Keratinocyte (primary cell): ENCODE data around the gene SLC38A8. TPM values are rescaled to one million over a fixed set of nuclear protein-coding genes. Genes with fewer than 3 reads are reported as not detected.

Experiments used
- DNase-seq: peaks from one replicate; pipeline ENCODE4 v3.0.0-alpha.2; 2011; ENCODE audit warnings: low read depth, missing footprints, low spot score
- FAIRE-seq: peaks from 2 replicates; lab custom pipeline; 2011; peaks lifted over from hg19 to GRCh38; lab: Jason Lieb, UNC
- H2AFZ ChIP-seq: 2 replicates; pipeline ENCODE4 v1.6.0; 2012; ENCODE audit warnings: low read length, control low read depth, inconsistent platforms; ENCODE audit not compliant: control insufficient read depth
- H3K27ac ChIP-seq: 2 replicates; pipeline ENCODE4 v1.5.1; 2011; ENCODE audit warnings: low read length; ENCODE audit not compliant: control insufficient read depth, insufficient read depth
- H3K27me3 ChIP-seq: 3 replicates; pipeline ENCODE4 v1.6.0; 2011; ENCODE audit warnings: low read length; ENCODE audit not compliant: control insufficient read depth, insufficient read depth; ENCODE audit errors: extremely low read depth
- H3K36me3 ChIP-seq, 2 experiments: 2 replicates in 1 of 2; 3 replicates in 1 of 2; pipeline ENCODE4 v1.5.1; 2011; ENCODE audit warnings: low read length in 2 of 2, mild to moderate bottlenecking in 1 of 2; ENCODE audit not compliant: control insufficient read depth in 2 of 2, insufficient read depth in 2 of 2; ENCODE audit errors: extremely low read depth in 1 of 2
- H3K4me1 ChIP-seq: 3 replicates; pipeline ENCODE4 v1.5.1; 2011; ENCODE audit warnings: low read length; ENCODE audit not compliant: control insufficient read depth, insufficient read depth; ENCODE audit errors: extremely low read depth
- H3K4me2 ChIP-seq: 3 replicates; pipeline ENCODE4 v1.6.0; 2011; ENCODE audit warnings: low read depth, low read length; ENCODE audit not compliant: control insufficient read depth, insufficient read depth; ENCODE audit errors: extremely low read depth
- H3K4me3 ChIP-seq, 3 experiments: fragments of 200-600 bp in 1 of 3; sonication (generic) in 1 of 3; 2 replicates in 2 of 3; 3 replicates in 1 of 3; pipeline ENCODE4 v1.5.1; 2011 to 2016; ENCODE audit warnings: low read length in 3 of 3, mild to moderate bottlenecking in 3 of 3, control low read depth in 2 of 3, inconsistent platforms in 1 of 3, low read depth in 1 of 3, mixed read lengths in 1 of 3, mixed run types in 1 of 3, moderate library complexity in 1 of 3; ENCODE audit not compliant: control insufficient read depth in 2 of 3, insufficient read depth in 2 of 3; ENCODE audit errors: extremely low read depth in 1 of 3
- H3K79me2 ChIP-seq: 2 replicates; pipeline ENCODE4 v1.6.0; 2012; ENCODE audit warnings: low read length; ENCODE audit not compliant: control insufficient read depth, insufficient read depth
- H3K9ac ChIP-seq: 3 replicates; pipeline ENCODE4 v1.6.0; 2011; ENCODE audit warnings: low read length; ENCODE audit not compliant: control insufficient read depth, insufficient read depth; ENCODE audit errors: extremely low read depth
- H3K9me1 ChIP-seq: 3 replicates; pipeline ENCODE4 v1.6.0; 2011; ENCODE audit warnings: low read length; ENCODE audit not compliant: control insufficient read depth, insufficient read depth; ENCODE audit errors: extremely low read depth
- H3K9me3 ChIP-seq: 2 replicates; pipeline ENCODE4 v1.5.1; 2012; ENCODE audit warnings: low read depth, low read length; ENCODE audit not compliant: control insufficient read depth
- H4K20me1 ChIP-seq: 3 replicates; pipeline ENCODE4 v1.6.0; 2011; ENCODE audit warnings: low read length; ENCODE audit not compliant: control insufficient read depth, insufficient read depth; ENCODE audit errors: extremely low read depth
- EZH2 ChIP-seq: IDR thresholded peaks from one replicate; pipeline ENCODE4 v1.6.1; 2012; ENCODE audit warnings: inconsistent platforms, mild to moderate bottlenecking, low read length, moderate library complexity
- dilution Hi-C: fragments of 300-500 bp; cut with MboI; formaldehyde crosslinking; loops from one replicate; pipeline ENCODE4 v1.7.0; 2020; ENCODE audit warnings: low sequenced_read_pairs; ENCODE audit not compliant: extremely low pct_ligation_motif_present
- polyA plus RNA-seq, 5 experiments: library from polyadenylated mRNA; depleted of rRNA in 3 of 5; stranded (reverse) in 3 of 5; stranded (forward) in 1 of 5; unstranded in 1 of 5; fragments of >200 nt; gene quantifications; 1 replicate in 1 of 5; 2 replicates in 3 of 5; 3 replicates in 1 of 5; pipeline versions ENCODE4 v1.2.1 to v1.2.3, GENCODE V29; 2011 to 2012; ENCODE audit warnings: missing spikeins in 2 of 5, low read depth in 1 of 5, low replicate concordance in 1 of 5
- TF ChIP-seq, protein P1 (sequence below), 3 experiments: IDR thresholded peaks in 1 of 3; conservative IDR thresholded peaks in 1 of 3; optimal IDR thresholded peaks in 1 of 3; 2 replicates in 2 of 3; 3 replicates in 1 of 3; pipeline versions ENCODE3 to v1.5.1; 2011; ENCODE audit warnings: low read length in 3 of 3, mild to moderate bottlenecking in 3 of 3, moderate library complexity in 2 of 3, control low read depth in 1 of 3, inconsistent platforms in 1 of 3; ENCODE audit not compliant: insufficient read depth in 2 of 3; ENCODE audit errors: extremely low read depth in 1 of 3

The SLC38A8 gene
- polyA plus RNA-seq, 1 donor (not counting 4 experiments of a cell fraction or from before 2014, with no cell fraction given): not detected

DNA sequence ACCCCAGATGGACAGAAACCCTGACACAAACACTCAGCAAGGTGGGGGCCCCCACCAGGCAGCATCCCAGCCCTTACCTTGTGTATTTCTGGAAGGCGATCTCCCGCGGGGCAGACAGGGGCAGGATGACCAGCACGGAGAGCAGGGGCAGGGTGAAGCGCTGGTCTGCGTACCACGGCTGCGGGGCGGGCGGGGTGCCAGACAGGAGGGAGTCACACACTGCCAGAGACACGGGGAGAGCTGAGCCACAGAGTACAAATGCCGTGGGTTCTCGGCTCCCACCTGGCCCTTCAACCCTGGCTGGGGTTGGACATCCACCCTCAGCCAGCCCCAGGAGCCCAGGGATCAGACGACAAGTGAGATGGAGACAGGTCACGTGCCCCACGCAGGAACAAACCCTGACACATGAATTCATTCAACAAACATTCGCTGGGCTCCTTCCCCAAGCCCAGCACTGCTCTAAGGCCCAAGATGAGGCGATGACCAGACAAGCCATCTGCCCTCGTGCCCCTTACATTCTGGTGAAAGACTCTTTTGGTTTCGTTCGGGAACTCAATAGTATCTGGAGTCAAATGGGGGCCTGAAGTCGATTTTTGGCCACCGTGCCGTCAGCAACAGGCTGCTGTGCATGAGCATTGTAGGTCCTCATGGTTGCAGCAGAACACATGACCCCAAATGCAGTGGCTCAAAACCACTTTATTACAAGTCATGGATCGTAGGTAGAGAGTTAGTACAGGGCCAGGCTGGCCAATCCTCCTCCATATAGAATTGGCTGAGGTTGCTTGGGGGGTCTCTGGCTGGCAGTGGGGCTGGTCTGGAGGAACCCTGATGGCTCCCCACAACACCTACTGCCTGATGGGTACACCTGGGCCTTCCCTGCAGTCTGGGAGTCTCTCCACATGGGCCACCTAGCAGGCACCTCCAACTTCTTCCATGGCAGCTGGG lies 9.1 kb downstream of the SLC38A8 start:
- no peak for TF ChIP-seq EZH2
- TF ChIP-seq, protein P1, sequence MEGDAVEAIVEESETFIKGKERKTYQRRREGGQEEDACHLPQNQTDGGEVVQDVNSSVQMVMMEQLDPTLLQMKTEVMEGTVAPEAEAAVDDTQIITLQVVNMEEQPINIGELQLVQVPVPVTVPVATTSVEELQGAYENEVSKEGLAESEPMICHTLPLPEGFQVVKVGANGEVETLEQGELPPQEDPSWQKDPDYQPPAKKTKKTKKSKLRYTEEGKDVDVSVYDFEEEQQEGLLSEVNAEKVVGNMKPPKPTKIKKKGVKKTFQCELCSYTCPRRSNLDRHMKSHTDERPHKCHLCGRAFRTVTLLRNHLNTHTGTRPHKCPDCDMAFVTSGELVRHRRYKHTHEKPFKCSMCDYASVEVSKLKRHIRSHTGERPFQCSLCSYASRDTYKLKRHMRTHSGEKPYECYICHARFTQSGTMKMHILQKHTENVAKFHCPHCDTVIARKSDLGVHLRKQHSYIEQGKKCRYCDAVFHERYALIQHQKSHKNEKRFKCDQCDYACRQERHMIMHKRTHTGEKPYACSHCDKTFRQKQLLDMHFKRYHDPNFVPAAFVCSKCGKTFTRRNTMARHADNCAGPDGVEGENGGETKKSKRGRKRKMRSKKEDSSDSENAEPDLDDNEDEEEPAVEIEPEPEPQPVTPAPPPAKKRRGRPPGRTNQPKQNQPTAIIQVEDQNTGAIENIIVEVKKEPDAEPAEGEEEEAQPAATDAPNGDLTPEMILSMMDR (optimal IDR thresholded peaks at IDR 0.05 in 1 of 3, IDR thresholded peaks at IDR 0.05 in 1 of 3, conservative IDR thresholded peaks at IDR 0.05 in 1 of 3; ENCODE audit: extremely low read depth in 1 of 3, insufficient read depth in 2 of 3, low read length in 3 of 3): no peak
- Histone ChIP-seq H3K9ac (no peak overlapping the region), H3K27me3 (peaks cover 8% of the 10 kb centered on the region), H3K4me3 (no peak overlapping the region), H3K9me3 (peaks cover 3% of the 10 kb centered on the region), H3K9me1 (no peaks in the 10 kb centered on the region), H3K4me1 (no peaks in the 10 kb centered on the region), H3K79me2 (no peaks in the 10 kb centered on the region), H4K20me1 (no peaks in the 10 kb centered on the region), H3K4me2 (no peak overlapping the region), H3K36me3 (no peaks in the 10 kb centered on the region), H3K27ac (no peak overlapping the region), H2AFZ (no peak overlapping the region)
- DNase-seq: no peak
- FAIRE-seq: no peak
- dilution Hi-C loops: no loop called here

DNA sequence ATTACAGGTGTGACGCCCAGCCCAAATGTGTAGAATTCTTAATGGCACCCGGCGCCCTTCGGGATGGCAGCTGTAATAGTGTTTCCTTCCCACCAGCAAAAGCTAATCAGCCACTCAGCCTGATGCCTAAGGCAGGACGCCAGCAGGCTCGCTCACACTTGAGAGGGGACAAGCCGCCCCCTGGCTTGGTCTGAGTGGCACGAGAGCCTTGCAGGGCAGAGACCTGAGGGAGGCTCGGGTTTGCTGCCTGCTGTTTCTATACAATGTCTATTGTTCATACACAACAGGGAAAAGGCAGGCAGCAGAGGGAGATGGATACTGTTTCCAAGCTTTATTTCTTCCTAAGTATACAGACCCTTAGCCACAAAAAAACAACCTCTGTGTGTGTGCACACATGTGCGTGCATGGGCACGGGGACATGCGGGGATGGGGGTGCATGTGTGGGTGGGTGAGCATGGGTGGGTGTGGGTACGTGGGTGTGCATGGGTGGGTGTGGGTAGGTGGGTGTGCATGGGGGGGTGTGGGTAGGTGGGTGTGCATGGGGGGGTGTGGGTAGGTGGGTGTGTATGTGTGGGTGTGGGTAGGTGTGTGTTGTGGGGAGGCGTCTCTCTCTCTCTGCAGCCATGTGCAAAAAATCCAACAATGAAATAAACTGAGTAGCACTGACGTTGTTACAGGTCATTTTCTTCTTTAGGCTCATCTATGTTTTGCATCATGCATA lies 10.0 kb downstream of the SLC38A8 start:
- TF ChIP-seq, protein P1 (optimal IDR thresholded peaks at IDR 0.05 in 1 of 3, IDR thresholded peaks at IDR 0.05 in 1 of 3, conservative IDR thresholded peaks at IDR 0.05 in 1 of 3; ENCODE audit: extremely low read depth in 1 of 3, insufficient read depth in 2 of 3, low read length in 3 of 3): no peak
- no peak for TF ChIP-seq EZH2
- no peak for DNase-seq
- FAIRE-seq: no peak
- Histone ChIP-seq H3K4me2 (no peak overlapping the region), H3K27me3 (peaks cover 7% of the 10 kb centered on the region), H3K4me3 (no peak overlapping the region), H3K9me3 (peaks cover 3% of the 10 kb centered on the region), H3K4me1 (no peaks in the 10 kb centered on the region), H3K9me1 (no peaks in the 10 kb centered on the region), H2AFZ (no peak overlapping the region), H3K79me2 (no peaks in the 10 kb centered on the region), H4K20me1 (no peaks in the 10 kb centered on the region), H3K9ac (no peak overlapping the region), H3K27ac (no peak overlapping the region), H3K36me3 (no peaks in the 10 kb centered on the region)
- dilution Hi-C loops: no loop called here
